Activated gamma-delta T cell treated with anti-CD3 and anti-CD28 coated beads, Interleukin-2, amount 50 U/mL, for 16 hours (primary cell): ENCODE measurements around the gene GPBP1.
"Not testable (repeated sequence)": the region's sequence is repeated elsewhere in the genome, so short reads cannot be mapped to it uniquely, and the experiment has no call there.

ENCODE experiments used
- DNase-seq: peaks from one replicate; pipeline ENCODE4 v3.0.0-alpha.2; 2020; ENCODE audit warnings: low read depth

Gene GPBP1

DNA sequence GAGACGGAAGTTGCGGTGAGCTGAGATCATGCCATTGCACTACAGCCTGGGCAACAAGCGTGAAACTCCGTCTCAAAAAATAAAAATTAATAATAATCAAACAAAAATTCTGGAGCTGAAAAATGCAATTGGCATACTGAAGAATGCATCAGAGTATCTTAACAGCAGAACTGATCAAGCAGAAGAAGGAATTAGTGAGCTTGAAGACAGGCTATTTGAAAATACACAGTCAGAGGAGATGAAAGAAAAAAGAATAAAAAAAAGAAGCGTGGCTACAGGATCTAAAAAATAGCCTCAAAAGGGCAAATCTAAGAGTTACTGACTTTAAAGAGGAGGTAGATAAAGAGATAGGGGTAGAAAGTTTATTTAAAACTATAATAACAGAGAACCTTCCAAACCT lies 111.2 kb downstream of the GPBP1 start:
- not testable (repeated sequence) for DNase-seq

DNA sequence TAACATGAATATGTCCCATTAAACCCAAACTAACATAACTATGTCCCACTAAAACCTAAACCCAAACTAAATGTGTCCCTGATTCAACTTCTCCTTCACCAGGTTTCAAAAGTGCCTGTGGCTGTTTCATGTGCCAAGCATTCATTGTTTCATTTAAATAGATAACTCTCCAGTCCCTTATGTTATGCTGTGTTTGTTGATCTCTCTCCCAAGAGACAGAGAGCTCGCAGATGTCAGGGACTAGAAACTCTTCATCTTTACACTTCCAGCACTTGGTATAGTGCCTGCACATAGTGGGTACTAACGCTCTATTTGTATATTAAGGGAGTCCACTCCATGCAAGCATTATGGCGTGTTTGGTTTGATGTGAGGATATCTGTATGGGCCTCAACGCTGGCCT lies 118.0 kb downstream of the GPBP1 start:
- no peak for DNase-seq

DNA sequence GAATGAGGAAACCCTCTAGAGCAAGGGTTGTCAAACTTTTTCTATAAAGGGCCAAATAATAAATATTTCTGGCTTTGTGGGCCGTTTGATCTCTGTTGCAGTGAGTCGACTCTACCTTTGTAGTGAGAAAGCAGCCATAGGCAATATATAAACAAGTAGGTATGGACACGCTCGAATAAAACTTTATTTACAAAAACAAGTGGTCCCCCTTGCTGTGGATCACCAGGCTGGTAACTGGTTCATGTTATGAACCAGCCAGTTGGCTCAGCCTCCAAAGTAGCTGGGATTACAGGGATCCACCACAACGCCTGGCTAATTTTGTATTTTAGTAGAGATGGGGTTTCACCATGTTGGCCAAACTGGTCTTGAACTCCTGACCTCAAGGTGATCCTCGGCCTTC lies 118.5 kb downstream of the GPBP1 start:
- no peak for DNase-seq

DNA sequence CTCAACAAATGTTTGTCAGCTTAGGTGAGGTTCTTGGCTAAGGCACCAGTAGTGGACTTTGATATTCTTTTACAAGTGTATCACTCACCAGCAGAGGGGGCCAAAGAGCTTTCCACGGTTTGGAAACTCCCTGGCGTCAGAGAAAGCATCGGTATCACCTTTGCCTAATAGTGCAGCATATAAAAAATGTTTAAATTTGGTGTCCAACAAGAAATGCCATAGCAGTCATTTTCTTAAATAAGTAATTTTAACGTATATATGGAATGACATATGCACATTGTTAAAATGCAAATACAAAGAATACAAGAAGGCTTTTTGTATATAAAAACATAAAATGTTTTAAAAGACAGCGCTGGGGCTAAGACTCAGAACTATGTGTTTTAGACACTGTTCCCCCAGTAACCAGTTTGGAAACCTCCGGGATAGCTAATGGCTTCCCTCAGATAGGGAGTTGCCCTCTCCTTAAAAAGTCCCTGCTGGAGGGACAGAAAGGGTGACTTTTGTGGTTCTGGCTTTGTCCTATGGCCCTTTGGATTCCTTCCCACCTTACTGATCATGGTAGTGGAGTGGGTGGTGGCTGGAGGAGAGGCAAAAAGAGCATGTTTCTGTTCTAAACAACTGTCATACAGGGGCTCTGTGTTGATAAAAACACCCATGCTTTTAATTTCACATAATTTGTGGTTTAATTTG lies 124.6 kb downstream of the GPBP1 start:
- peak; percentile 74 for DNase-seq

DNA sequence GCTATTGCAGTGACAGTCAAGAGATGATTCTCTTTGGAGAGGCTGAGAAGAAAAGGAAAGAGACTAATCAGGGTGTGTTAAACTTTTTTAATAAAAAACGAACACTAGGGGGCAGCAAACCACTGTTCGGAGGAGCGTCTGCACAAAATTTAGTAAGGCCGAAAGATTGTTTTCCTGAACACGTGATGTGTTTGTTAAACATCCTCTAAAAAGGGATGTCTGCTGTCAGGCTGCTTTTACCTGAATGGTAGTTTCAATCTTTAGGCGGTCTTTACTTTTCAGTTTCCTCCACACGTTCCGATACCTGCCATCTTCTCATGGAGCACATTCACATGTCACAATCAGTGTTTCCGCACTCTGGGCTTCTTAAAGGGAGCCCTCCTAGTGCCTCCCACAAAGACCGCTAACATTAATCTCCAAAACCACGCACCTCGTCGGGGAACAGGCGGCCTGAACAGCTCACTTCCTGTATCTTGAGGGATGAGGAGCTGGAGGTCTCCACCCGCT lies 125.2 kb downstream of the GPBP1 start:
- no peak for DNase-seq

DNA sequence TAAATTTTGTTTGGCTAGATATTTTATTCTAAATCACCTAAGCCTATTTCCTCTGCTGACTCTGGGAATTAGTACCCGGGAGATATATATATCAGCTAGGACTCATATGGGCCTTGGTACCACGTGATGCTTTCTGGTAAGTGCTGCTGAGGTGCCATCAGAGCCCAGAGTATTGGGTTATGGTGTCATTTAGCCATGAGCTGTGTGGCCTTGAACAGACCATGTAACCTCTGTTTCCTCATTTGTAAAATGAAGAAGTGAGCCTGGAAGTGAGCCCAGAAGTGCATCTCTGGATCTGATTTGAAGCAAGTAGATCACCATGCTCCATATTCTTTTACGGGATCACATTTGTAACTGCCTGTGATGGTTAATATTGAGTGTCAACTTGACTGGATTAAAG lies 126.1 kb downstream of the GPBP1 start:
- no peak for DNase-seq

DNA sequence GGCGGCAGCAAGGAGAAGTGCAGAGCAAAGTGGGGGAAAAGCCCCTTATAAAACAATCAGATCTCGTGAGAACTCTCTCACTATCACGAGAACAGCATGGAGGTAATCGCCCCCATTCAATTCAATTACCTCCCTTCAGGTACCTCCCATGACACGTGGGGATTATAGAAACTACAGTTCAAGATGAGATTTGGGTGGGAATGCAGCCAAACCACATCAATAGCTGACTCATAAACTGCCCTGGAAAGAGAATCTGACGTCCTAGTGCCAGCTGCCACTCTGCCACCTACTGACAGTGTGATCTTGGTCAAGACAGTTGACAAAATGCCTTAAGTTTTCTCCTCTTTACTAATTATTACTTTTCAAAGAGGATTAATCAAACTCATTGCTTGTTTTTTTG lies 128.3 kb downstream of the GPBP1 start:
- DNase-seq = no peak

DNA sequence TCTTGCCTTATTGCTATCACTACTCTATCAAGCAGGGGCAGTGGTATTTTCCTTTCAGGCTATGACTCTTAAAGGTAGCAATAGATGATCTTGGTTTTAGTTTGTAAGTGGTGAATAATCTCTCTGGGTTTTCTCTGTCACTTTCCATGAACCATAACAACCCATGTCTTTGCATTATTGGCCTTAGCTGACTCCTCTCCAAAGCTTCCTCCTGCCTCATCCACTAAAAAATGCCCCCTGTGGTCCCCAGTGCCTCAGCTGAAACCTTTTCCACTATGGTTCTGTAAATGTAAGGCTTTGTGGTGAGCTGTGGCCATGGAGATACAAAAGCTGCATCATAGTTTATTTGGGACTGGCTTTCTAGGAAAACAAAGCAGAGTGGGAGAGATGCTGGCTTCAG lies 128.8 kb downstream of the GPBP1 start:
- DNase-seq = no peak

DNA sequence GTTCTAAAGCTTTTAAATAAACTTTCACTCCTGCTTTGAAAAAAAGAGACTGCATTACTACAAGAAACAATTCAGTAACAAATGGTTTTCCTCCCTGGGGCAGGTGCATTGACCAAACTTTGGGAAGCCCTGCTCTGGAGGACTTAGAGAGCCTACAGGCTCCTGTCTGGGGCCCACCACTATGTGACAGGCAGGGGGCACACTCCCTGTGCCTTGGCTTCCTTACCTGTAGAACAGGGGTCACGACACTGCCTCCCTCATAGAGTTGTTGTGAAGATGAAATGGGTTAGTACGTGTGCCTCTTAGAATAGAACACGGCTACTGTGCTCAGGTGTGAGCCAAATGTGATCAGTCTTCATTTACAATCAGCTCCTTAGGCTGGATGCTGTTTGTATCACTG lies 130.1 kb downstream of the GPBP1 start:
- no peak for DNase-seq

DNA sequence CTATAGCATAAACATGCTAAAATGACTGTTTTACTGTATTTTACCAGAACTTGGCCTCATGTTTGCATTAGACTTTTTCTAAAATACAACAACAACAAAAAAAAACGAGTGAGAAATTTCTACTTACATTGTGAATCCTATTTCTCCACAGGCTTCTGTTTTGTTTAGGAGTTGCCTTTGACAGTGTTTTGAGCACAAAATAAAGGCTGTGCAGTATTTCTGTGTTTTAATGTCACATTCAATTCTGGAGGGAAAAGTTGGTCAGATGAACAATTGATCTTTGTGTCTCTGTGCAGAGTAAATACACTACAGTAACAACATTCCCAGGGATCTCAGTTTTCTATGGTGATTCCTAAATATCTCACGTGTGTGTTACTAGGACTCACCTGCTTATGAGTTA lies 131.1 kb downstream of the GPBP1 start:
- no peak for DNase-seq

DNA sequence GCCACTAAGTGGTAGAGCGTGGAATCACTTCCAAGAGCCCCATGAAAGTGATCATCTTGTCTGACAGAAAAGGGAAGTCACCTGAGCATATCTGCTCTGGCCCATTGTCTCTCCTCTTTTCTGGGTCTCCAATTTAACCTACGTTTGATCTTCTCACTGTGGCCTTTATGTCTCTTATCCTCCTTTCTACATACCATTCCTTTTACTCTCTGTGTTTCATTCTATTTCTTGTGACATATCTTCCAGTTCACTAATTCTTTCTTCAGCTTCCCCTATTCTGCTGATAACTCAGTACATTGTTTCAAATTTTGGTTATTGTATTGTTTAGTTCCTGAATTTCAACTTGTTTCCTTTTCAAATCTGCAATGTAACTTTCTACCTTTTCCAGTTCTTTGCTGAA lies 132.5 kb downstream of the GPBP1 start:
- no peak for DNase-seq

DNA sequence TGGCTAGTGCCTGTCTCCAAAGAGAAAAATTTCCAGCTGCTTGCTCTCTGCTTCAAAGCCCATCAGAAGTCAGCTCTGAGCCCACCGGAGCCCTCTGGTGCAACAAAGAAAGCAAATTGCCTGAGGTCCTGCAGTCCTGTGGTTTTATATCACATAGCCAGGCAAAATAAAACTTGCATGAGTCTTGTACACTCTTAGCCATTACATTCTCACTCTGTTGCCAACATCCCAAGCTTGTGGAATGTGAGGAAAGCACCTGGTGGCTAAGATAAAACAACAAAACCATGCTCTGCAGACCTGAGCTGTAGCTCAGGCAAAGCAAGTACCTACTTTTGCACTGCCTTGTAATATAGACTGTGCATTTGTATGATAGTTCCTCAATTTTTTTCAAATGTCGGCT lies 133.7 kb downstream of the GPBP1 start:
- no peak for DNase-seq

DNA sequence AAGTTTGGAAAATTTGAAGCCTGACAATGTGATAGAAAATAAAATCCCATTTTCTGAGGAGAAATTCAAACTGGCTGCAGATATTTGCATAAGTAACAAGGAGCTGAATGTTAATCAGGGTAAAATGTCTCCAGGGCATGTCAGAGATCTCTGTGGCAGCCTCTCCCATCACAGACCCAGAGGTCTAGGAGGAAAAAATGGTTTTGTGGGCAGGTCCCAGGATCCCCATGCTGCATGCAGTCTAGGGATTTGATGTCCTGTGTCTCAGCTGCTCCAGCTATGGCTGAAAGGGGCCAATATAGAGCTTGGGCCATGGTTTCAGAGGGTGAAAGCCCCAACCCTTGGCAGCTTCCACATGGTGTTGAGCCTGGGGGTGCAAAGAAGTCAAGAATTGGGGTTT lies 135.2 kb downstream of the GPBP1 start:
- DNase-seq = not testable (repeated sequence)

DNA sequence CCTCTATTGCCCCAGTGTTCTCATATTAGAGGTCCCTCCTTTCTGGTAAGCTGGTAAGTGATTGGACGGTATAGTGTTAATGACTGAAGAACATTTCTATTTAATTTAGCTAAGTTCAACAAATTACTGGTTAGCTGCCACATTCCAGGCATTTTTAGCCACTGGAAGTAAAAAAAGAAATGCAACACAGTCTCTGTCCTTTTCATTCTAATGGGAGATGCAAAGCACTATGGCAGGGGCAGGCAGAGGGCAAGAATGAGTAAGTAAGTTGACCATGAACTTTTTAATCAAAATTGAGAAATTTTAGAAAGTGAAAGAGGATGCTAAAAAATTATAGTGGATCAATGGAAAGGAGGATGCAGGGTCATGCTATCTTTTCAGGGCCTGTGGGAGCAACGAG lies 137.4 kb downstream of the GPBP1 start:
- DNase-seq = no peak

DNA sequence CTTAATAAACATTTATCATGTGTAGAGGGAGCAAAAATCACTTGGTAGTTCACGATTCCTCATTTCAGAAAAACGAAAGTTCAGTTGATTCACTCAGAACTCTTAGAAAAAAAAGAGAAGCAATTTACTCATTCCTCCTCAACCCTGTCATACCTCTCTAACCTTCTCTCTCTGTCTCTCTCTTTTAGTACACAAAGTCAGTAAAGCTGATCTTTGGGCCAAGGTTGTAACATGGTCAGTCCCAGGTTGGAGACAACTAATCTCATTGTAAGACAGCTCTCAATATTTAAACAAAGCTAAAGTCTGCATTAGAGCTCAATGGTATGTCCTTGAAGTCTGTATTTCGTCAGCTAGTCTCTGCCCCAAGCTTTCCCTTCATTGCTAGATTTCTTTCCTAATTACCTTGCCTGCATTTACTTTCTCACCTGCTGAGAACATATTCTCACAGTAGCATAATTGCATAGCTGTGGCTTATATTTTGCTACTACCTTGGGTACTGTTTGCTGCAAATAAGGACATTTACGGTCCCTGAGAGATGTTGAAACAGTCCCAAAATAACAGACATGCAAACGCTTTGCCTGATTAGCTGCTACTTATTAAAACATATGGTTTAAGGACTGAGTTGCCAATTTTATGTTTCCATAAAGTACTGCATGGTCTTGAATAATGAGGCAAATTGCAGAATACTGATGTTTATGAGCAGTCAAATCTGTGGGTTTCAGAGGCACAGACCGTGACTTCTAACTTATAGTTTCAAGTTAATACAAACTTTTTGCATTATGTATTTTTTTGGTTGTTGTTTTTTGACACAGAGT lies 138.3 kb downstream of the GPBP1 start:
- no peak for DNase-seq

DNA sequence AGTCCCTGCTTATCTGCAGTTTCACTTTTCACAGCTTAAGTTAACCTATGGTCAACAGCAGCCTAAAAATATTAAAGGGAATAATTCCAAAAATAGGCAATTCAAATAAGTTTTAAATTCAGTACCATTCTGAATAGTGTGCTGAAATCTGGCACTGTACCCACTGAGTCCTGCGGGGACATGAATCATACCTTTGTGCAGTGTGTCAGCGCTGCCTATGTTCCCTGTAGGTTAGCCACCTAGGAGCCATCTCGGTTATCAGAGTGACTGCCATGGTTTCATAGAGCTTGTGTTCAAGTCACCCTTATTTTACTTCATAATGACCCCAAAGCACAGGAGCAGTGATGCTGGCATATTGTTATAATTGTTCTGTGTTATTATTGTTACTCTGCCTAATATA lies 139.9 kb downstream of the GPBP1 start:
- DNase-seq = no peak
